Measurements from ENCODE around the gene CYP2S1. TPM values are rescaled to one million over a fixed set of nuclear protein-coding genes. Genes with fewer than 3 reads are reported as not detected.

CYP2S1 gene
- total RNA-seq, 2 experiments from 2014 or later = not detected

- no peak overlapping the region for H3K4me3 ChIP-seq (ENCODE audit: low read depth, low read length, poor library complexity, severe bottlenecking)
- no peaks in the 10 kb centered on the region for H3K4me1 ChIP-seq (ENCODE audit: insufficient read depth, low read length, poor library complexity, severe bottlenecking)
- H3K36me3 ChIP-seq (ENCODE audit: insufficient read depth, low read length) = no peaks in the 10 kb centered on the region
- intact Hi-C loops (cut with micrococcal nuclease; ENCODE audit: unreplicated experiment) = no loop called here
- H3K27ac ChIP-seq (ENCODE audit: low read depth, low read length, poor library complexity, severe bottlenecking) = no peak overlapping the region
- CTCF ChIA-PET (ENCODE audit: unreplicated experiment) = no interaction called here
- H2AFZ ChIP-seq (ENCODE audit: low read length) = no peak overlapping the region
- TF ChIP-seq EZH2phosphoT487 (IDR thresholded peaks at IDR 0.05; ENCODE audit: borderline replicate concordance, low read depth, low read length) (no peak), CTCF (conservative IDR thresholded peaks at IDR 0.05; ENCODE audit: low read length) (no peak)
- no peaks in the 10 kb centered on the region for H3K9me3 ChIP-seq (ENCODE audit: low read length)
- H3K79me2 ChIP-seq (ENCODE audit: insufficient read depth, low read depth, low read length) = no peaks in the 10 kb centered on the region
- H3K9me2 ChIP-seq (ENCODE audit: insufficient read depth, low read length) = no peaks in the 10 kb centered on the region
- no TSS peak for BruUV-seq (replicated peaks)
- POLR2A ChIA-PET = no interaction called here
- no peak for DNase-seq (ENCODE audit: low spot score)
- no peak overlapping the region for H3K4me2 ChIP-seq (ENCODE audit: low read length)
- no peaks in the 10 kb centered on the region for H4K20me1 ChIP-seq (ENCODE audit: insufficient read depth, low read length)
These were observed 46.3 kb downstream of the CYP2S1 start for GRCh38 chr19:41239363-41239762.

GRCh38 chr19:41239961-41240574, 47.0 kb downstream of the CYP2S1 start:
- ChIA-PET CTCF (ENCODE audit: unreplicated experiment) (no interaction called here), POLR2A (no interaction called here)
- BruUV-seq (replicated peaks) = no TSS peak
- no peak overlapping the region for H3K27ac ChIP-seq (ENCODE audit: low read depth, low read length, poor library complexity, severe bottlenecking)
- H3K36me3 ChIP-seq (ENCODE audit: insufficient read depth, low read length) = no peaks in the 10 kb centered on the region
- intact Hi-C loops (cut with micrococcal nuclease; ENCODE audit: unreplicated experiment) = no loop called here
- no peaks in the 10 kb centered on the region for H4K20me1 ChIP-seq (ENCODE audit: insufficient read depth, low read length)
- H3K9me3 ChIP-seq (ENCODE audit: low read length) = no peaks in the 10 kb centered on the region
- DNase-seq (ENCODE audit: low spot score) = no peak
- no peaks in the 10 kb centered on the region for H3K9me2 ChIP-seq (ENCODE audit: insufficient read depth, low read length)
- no peak overlapping the region for H2AFZ ChIP-seq (ENCODE audit: low read length)
- no peaks in the 10 kb centered on the region for H3K4me1 ChIP-seq (ENCODE audit: insufficient read depth, low read length, poor library complexity, severe bottlenecking)
- H3K79me2 ChIP-seq (ENCODE audit: insufficient read depth, low read depth, low read length) = no peaks in the 10 kb centered on the region
- no peak overlapping the region for H3K4me2 ChIP-seq (ENCODE audit: low read length)
- H3K4me3 ChIP-seq (ENCODE audit: low read depth, low read length, poor library complexity, severe bottlenecking) = no peak overlapping the region
- TF ChIP-seq EZH2phosphoT487 (IDR thresholded peaks at IDR 0.05; ENCODE audit: borderline replicate concordance, low read depth, low read length) (no peak), CTCF (conservative IDR thresholded peaks at IDR 0.05; ENCODE audit: low read length) (no peak)

- Histone ChIP-seq H3K4me2 (ENCODE audit: low read length) (no peak overlapping the region), H3K27ac (ENCODE audit: low read depth, low read length, poor library complexity, severe bottlenecking) (no peak overlapping the region), H2AFZ (ENCODE audit: low read length) (no peak overlapping the region), H3K36me3 (ENCODE audit: insufficient read depth, low read length) (no peaks in the 10 kb centered on the region), H3K4me1 (ENCODE audit: insufficient read depth, low read length, poor library complexity, severe bottlenecking) (no peaks in the 10 kb centered on the region), H3K79me2 (ENCODE audit: insufficient read depth, low read depth, low read length) (no peaks in the 10 kb centered on the region), H3K9me2 (ENCODE audit: insufficient read depth, low read length) (no peaks in the 10 kb centered on the region), H4K20me1 (ENCODE audit: insufficient read depth, low read length) (no peaks in the 10 kb centered on the region), H3K4me3 (ENCODE audit: low read depth, low read length, poor library complexity, severe bottlenecking) (no peak overlapping the region), H3K9me3 (ENCODE audit: low read length) (no peaks in the 10 kb centered on the region)
- ChIA-PET POLR2A (no interaction called here), CTCF (ENCODE audit: unreplicated experiment) (no interaction called here)
- no peak for DNase-seq (ENCODE audit: low spot score)
- no TSS peak for BruUV-seq (replicated peaks)
- intact Hi-C loops (cut with micrococcal nuclease; ENCODE audit: unreplicated experiment) = no loop called here
- TF ChIP-seq EZH2phosphoT487 (IDR thresholded peaks at IDR 0.05; ENCODE audit: borderline replicate concordance, low read depth, low read length) (no peak), CTCF (conservative IDR thresholded peaks at IDR 0.05; ENCODE audit: low read length) (no peak)
These were observed 48.8 kb downstream of the CYP2S1 start for GRCh38 chr19:41241859-41242258.

All from OCI-LY7 (cell line).